IPS-20b (cell line): ENCODE data around the gene NOTCH3.

Source experiments
- H3K27ac ChIP-seq: one replicate; pipeline ENCODE4 v1.5.1; 2013; ENCODE audit warnings: low read length
- H3K27me3 ChIP-seq: 2 replicates; pipeline ENCODE4 v1.6.1; 2013; ENCODE audit warnings: mild to moderate bottlenecking, low read length, inconsistent platforms; ENCODE audit not compliant: insufficient read depth
- H3K36me3 ChIP-seq: 2 replicates; pipeline ENCODE4 v1.6.1; 2013; ENCODE audit warnings: low read depth, mild to moderate bottlenecking, inconsistent platforms, low read length, moderate library complexity; ENCODE audit not compliant: insufficient read depth
- H3K4me1 ChIP-seq: 2 replicates; pipeline ENCODE4 v1.6.1; 2013; ENCODE audit warnings: mild to moderate bottlenecking, control low read depth, inconsistent platforms, low read length, moderate library complexity; ENCODE audit not compliant: insufficient read depth
- H3K4me3 ChIP-seq: 2 replicates; pipeline ENCODE4 v1.5.1; 2013; ENCODE audit warnings: mild to moderate bottlenecking, low read length, inconsistent platforms
- H3K9ac ChIP-seq: 2 replicates; pipeline ENCODE4 v1.6.1; 2013; ENCODE audit warnings: low read depth, mild to moderate bottlenecking, inconsistent platforms, low read length, moderate library complexity
- H3K9me3 ChIP-seq: 2 replicates; pipeline ENCODE4 v1.6.1; 2013; ENCODE audit warnings: mild to moderate bottlenecking, low read depth, low read length, inconsistent platforms; ENCODE audit not compliant: insufficient read depth

NOTCH3 gene

DNA sequence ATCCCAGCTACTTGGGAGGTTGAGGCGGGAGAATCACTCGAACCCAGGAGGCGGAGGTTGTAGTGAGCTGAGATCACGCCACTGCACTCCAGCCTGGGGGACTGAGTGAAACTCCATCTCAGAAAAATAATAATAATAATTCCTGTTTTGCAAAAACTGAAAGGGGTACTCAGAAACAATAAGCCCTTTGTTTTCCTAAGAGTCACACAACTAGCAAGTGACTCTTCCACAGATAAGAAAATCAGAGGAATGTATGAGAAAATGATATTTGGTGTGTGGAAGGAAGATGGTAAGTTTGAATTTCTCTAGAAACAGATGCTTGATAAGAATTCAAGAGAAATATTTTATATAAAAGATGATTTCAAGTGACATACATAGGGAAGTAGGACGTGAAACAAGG is 58.5 kb downstream of the NOTCH3 start:
- no peak overlapping the region for H3K9ac ChIP-seq
- H3K4me1 ChIP-seq = no peaks in the 10 kb centered on the region
- peaks cover 19% of the 10 kb centered on the region for H3K9me3 ChIP-seq
- no peaks in the 10 kb centered on the region; the same call in 1 of the 2 replicates for H3K27me3 ChIP-seq
- no peaks in the 10 kb centered on the region for H3K36me3 ChIP-seq
- no peak overlapping the region for H3K27ac ChIP-seq
- no peak overlapping the region for H3K4me3 ChIP-seq

DNA sequence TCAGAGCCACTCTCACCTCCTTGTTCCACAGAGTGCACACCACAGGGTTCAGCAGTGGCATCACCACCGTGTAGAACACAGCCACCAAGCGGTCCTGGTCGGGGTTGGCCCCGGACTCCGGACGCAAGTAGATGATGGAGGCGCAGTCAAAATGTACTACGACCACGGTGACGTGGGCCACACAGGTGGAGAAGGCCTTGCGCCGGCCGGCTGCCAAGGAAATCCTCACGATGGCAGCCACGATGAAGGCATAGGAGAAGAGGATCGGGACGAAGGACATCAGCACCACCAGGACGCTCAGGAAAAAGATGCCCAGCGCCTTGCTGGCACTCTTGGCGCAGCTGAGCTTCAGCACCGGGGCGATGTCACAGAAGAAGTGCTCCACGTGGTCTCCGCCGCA is 59.7 kb downstream of the NOTCH3 start:
- H3K4me1 ChIP-seq = no peaks in the 10 kb centered on the region
- no peaks in the 10 kb centered on the region for H3K27me3 ChIP-seq
- no peak overlapping the region for H3K9ac ChIP-seq
- H3K36me3 ChIP-seq = no peaks in the 10 kb centered on the region
- H3K27ac ChIP-seq = no peak overlapping the region
- H3K4me3 ChIP-seq = no peak overlapping the region
- peaks cover 19% of the 10 kb centered on the region for H3K9me3 ChIP-seq

DNA sequence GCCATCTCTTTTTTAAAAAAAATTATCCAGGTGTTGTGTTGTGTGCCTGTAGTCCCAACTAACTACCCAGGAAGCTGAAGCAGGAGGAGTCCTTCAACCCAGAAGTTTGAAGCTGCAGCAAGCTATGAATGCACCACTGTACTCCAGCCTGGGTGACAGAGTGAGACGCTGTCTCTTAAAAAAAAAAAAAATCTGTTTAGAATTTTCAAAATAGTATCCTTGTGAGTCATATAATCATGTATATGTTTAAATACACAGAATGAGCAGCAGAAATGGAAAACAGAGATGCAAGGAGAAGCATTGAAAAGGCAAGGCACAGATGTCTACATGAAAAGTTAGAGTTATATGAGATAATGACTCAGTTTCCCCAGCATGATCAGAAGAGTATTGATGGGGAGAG is 62.4 kb downstream of the NOTCH3 start:
- Histone ChIP-seq H3K9ac (no peak overlapping the region), H3K9me3 (peaks cover 19% of the 10 kb centered on the region), H3K36me3 (no peaks in the 10 kb centered on the region), H3K4me3 (no peak overlapping the region), H3K27ac (no peak overlapping the region), H3K4me1 (no peaks in the 10 kb centered on the region), H3K27me3 (no peaks in the 10 kb centered on the region)

DNA sequence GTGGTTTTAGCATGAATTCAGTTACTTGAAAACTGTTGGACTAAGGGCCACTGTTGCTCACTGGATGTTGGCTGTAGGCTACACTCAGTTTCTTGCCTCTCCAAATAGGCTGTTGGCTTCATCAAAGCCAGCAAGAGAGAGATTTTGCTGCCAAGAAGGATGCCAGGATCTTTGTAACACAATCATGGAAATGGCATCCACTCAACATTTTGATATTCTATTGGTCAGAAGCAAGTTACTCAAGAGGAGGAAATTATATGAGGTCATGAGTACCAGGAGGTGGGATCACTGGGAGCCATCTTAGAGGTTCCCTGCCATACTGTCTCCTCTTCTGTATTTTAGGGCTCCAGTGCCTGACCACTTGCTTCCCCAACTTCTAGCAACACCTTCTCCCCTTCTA is 63.0 kb downstream of the NOTCH3 start:
- H3K4me1 ChIP-seq = no peaks in the 10 kb centered on the region
- peaks cover 19% of the 10 kb centered on the region for H3K9me3 ChIP-seq
- H3K27me3 ChIP-seq = no peaks in the 10 kb centered on the region
- no peak overlapping the region for H3K9ac ChIP-seq
- H3K4me3 ChIP-seq = no peak overlapping the region
- no peak overlapping the region for H3K27ac ChIP-seq
- H3K36me3 ChIP-seq = no peaks in the 10 kb centered on the region

DNA sequence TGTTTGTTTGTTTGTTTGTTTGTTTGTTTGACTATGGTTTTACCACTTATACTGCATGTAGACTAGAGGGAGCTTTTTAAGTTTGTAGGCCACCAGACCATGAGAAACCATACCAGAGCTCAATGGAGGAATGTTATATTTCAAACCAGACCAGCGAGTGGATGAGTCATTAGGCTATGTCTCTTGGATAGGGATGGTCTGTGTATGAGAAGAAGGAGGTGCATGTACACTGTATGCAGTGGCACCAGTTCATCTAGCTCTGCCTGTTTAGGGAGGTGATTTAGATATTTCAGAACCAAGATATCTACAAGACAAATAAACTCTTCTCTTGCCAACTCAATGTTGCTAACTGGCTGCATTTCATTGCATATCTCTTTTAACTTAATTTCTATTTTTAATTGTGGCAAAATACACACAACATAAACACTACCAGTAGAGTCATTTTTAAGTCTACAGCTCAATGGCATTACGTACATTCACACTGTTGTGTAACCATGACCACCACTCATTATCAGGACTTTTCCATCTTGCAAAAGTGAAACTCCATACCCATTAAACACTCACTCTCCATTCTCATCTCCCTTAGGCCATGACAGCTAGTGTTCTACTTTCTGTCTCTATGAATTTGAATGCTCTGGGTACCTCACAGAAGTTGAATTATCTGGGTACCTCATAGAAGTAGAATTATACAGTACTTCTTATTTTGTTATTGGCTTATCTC is 64.4 kb downstream of the NOTCH3 start:
- H3K4me3 ChIP-seq = no peak overlapping the region
- no peaks in the 10 kb centered on the region for H3K4me1 ChIP-seq
- no peaks in the 10 kb centered on the region for H3K27me3 ChIP-seq
- H3K27ac ChIP-seq = no peak overlapping the region
- H3K9me3 ChIP-seq = peaks cover 19% of the 10 kb centered on the region
- no peaks in the 10 kb centered on the region for H3K36me3 ChIP-seq
- H3K9ac ChIP-seq = no peak overlapping the region

DNA sequence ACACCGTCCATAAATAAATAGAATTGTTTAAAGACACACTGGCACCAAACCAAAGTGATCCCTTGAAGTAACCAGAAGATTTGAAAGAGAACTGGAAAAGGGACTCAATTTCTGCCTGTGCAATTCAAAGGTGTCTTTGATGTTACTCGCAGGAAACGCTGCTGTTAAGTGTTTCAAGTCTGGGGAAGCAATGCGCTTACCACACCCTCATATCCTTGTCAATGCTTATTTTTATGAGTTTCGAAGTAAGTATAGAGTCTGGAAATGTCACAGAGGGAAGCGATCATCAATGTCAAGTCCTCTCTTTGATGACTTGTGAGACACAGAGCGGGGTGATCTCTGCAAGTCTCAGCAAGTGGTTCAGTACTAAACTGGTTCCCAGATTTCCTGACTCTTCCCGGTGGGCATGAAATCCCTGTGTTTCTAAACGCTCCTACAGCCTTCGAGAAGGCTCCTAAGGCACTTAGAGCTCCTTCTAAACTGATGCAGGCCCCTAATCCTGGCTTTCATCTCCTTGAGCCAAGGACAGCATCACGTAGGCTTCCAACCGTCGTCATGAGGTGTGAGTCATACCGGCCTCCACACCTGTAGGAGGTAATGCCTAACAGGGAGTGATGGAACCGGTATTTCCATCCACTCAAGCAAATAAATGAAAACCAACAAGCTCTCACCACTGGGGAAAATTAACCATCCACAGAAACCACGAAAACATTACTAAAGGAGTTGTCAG is 70.8 kb downstream of the NOTCH3 start:
- H3K4me3 ChIP-seq = no peak overlapping the region
- no peaks in the 10 kb centered on the region for H3K27me3 ChIP-seq
- H3K4me1 ChIP-seq = no peaks in the 10 kb centered on the region
- no peak overlapping the region for H3K27ac ChIP-seq
- no peak overlapping the region for H3K9ac ChIP-seq
- H3K36me3 ChIP-seq = no peaks in the 10 kb centered on the region
- no peaks in the 10 kb centered on the region for H3K9me3 ChIP-seq

DNA sequence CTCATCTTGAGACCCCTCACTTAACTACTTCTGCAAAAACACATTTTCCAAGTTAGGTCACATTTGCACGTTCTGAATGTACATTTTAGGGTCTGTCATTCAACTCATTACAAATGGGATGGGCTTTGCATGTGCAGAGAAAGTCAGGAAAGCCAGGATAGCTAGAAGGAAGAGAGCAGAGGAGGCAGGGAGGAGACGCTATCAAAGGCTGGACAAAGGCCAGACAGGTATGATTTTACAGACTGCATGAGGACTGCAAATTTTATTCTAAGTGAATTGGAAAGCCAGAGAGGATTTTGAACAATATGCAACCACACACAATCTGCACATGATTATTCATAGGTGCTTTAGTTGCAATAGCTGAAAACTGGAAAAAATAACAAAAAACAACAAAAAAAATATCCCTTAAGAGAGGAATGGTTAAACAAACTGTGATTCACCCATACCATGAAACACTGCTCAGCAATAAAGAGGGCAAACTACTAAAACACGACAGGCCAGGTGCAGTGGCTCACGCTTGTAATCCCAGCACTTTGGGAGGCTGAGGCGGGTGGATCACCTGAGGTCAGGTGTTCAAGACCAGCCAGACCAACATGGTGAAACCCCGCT is 72.5 kb downstream of the NOTCH3 start:
- Histone ChIP-seq H3K9me3 (no peaks in the 10 kb centered on the region), H3K36me3 (no peaks in the 10 kb centered on the region; the same call in 1 of the 2 replicates), H3K9ac (no peak overlapping the region), H3K27ac (no peak overlapping the region), H3K27me3 (no peaks in the 10 kb centered on the region), H3K4me3 (no peak overlapping the region), H3K4me1 (peaks cover 8% of the 10 kb centered on the region; the same call in 1 of the 2 replicates)

DNA sequence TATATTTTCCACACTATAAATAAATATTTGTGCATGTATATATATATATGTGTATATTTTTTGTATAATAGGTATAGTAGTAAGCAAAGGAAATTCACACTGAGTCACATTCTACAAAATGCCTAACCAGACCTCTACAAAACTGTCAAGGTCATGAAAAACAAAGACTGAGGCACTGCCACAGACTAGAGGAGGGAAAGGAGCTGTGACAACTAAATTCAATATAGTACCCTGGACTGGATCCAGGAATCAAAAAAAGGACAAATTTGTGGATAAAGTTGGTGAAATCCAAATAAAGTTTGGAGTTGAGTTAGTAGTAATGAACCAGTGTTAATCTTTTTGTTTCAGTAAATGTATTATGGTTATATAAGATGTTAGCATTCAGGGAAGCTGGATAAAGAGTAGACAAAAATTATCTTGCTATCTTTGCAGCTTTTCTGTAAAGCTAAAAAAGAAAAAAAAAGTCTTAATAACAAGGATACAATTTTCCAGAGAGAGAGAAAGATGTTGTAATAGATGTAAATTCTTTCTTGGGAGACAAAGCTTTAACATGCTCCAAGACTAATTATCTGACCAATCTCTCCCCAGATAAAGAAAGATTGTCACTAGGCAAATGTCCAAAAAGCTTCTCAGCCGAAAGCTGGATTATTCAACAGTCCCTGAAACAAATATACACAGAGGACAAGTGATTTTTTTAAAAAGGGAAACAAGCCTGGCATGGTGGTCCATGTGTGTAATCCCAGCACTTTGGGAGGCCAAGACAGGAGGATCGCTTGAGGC is 74.5 kb downstream of the NOTCH3 start:
- Histone ChIP-seq H3K9me3 (no peaks in the 10 kb centered on the region), H3K4me1 (peaks cover 8% of the 10 kb centered on the region; the same call in 1 of the 2 replicates), H3K9ac (peak overlapping the region; percentile 42; the same call in 1 of the 2 replicates), H3K36me3 (peaks cover 9% of the 10 kb centered on the region), H3K4me3 (peak overlapping the region; percentile 43), H3K27ac (no peak overlapping the region), H3K27me3 (no peaks in the 10 kb centered on the region)

DNA sequence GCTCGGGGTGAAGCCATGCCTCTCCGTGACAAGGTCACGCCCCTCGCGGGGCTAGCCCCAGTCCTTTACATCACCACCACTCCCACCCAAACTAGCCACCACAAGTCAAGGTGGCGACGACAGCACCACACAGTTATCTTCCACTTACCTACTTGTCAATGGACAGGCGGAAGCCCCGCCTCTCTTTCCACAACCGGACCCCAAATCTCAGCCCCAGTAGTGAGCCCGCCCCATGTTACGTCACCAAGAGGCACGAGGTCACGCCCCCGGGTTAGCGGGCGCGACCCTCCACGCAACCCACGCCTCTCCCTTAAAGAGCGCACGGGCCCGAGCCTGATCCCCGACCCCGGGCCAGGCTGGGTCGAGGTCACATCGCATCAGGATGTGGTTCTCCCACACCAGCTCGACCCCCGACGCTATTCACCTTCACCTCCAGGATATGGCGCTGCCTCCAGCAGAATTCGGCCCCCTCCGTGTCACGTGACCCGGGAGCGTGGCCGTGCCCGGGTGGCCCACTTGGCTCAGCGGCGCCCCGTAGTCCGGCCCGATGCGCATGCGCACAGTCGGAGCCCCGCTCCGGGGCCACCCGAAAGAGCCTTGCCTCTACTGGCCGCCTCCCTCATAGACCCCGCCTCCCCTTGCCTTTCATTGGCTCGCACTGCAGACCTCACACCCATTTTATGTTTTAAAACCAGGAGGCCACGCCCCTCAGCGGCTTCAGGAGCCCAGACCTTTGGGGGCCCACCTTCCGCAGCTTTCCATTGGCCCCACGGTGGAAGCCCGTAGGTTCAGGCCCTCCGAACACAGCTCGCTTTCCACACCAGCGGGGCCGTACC is 75.3 kb downstream of the NOTCH3 start:
- peak overlapping the region; percentile 91 for H3K9ac ChIP-seq
- peaks cover 18% of the 10 kb centered on the region for H3K36me3 ChIP-seq
- H3K27ac ChIP-seq = peak overlapping the region; percentile 87
- peaks cover 8% of the 10 kb centered on the region; the same call in 1 of the 2 replicates for H3K4me1 ChIP-seq
- no peaks in the 10 kb centered on the region for H3K27me3 ChIP-seq
- H3K4me3 ChIP-seq = peak overlapping the region; percentile 87
- no peaks in the 10 kb centered on the region for H3K9me3 ChIP-seq

DNA sequence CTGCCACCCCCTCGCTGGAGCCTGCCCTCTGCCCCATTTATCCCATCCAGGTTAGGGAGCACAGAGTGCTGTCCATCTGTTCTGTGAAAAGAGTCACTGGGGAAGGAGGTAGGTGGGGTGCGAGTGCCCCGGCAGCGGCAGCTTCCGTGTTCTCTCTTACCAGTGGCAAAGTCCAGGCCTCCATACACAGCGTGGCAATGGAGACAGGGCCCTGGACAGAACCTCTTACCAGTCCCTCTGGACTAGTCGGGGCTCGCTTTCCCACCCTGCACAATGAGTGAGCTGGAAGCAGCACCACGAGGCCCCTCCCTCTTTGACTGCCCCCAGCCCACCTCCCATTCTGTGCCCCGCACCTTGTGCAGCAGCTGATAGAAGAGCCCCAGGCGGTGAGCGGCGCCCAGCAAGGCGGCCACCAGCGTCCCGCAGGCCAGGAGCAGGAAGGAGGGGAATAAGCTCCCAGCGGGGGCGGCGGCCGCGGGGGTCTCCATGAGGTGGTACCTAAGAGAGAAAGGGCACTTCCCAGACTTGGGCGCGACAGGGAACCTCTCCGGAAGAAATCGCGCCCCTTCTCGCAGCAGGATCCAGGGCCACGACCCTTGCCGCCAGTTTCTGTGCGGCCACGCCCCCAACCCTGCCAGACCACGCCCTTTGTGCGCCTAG is 76.1 kb downstream of the NOTCH3 start:
- H3K9ac ChIP-seq = peak overlapping the region; percentile 91
- H3K4me3 ChIP-seq = peak overlapping the region; percentile 87
- H3K27me3 ChIP-seq = no peaks in the 10 kb centered on the region
- H3K9me3 ChIP-seq = no peaks in the 10 kb centered on the region
- H3K36me3 ChIP-seq = peaks cover 25% of the 10 kb centered on the region
- H3K27ac ChIP-seq = peak overlapping the region; percentile 87
- H3K4me1 ChIP-seq = peaks cover 8% of the 10 kb centered on the region; the same call in 1 of the 2 replicates
